Epithelial cell of esophagus (primary cell): ENCODE results near the gene CARTPT.

Source experiments
- DNase-seq: peaks from one replicate; pipeline ENCODE4 v3.0.0; 2010; ENCODE audit warnings: low read depth
- H3K4me3 ChIP-seq: 2 replicates; pipeline ENCODE4 v1.5.1; 2011; ENCODE audit warnings: mild to moderate bottlenecking, low read length, control low read depth
- TF ChIP-seq, protein P1 (sequence below): IDR thresholded peaks from 2 replicates; pipeline ENCODE4 v1.5.1; 2011; ENCODE audit warnings: low read depth, mild to moderate bottlenecking, low read length, control low read depth, inconsistent platforms; ENCODE audit not compliant: insufficient read depth; ENCODE audit errors: missing control alignments

The CARTPT gene

DNA sequence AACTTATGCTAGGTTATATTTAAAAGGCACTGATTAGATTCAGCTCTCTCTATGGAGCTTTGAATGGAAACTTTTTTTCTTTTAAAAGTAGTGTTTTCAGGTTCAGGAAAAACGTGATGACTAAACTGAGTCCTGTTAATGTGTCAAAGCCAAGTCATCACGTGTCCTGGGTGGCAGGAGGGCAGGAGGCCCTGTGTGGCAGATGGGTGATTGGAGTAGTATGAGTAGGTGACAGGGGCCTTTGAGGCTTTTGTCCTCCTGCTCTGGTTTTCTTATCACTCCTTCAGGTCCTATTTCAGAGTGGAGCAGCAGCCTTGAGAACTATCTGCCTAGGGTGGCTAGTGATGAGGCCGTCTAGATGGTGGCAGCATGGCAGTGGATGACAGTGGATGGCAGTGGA is 17.7 kb upstream of the CARTPT start:
- no peak overlapping the region for H3K4me3 ChIP-seq
- DNase-seq = no peak
- TF ChIP-seq, protein P1, sequence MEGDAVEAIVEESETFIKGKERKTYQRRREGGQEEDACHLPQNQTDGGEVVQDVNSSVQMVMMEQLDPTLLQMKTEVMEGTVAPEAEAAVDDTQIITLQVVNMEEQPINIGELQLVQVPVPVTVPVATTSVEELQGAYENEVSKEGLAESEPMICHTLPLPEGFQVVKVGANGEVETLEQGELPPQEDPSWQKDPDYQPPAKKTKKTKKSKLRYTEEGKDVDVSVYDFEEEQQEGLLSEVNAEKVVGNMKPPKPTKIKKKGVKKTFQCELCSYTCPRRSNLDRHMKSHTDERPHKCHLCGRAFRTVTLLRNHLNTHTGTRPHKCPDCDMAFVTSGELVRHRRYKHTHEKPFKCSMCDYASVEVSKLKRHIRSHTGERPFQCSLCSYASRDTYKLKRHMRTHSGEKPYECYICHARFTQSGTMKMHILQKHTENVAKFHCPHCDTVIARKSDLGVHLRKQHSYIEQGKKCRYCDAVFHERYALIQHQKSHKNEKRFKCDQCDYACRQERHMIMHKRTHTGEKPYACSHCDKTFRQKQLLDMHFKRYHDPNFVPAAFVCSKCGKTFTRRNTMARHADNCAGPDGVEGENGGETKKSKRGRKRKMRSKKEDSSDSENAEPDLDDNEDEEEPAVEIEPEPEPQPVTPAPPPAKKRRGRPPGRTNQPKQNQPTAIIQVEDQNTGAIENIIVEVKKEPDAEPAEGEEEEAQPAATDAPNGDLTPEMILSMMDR = no peak

DNA sequence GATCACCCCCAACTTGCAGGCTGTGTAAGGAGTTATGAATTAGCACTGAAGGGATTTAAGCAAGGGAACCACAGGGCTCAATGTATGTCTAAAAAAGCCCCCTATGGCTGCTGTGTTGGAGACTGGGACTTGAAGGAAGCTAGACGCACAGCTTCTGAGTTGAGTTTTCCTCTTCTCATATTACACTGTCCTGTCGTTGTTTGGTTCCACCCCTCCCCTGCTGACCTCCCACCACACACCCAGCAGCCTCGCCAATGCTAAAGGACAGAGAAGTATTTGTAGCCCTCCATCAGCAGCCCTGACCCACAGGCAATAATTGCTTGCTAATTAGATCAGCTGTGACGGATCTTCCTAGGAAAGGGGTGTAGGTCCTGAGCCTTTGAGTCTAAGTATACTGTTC is 15.1 kb upstream of the CARTPT start:
- no peak for DNase-seq
- no peak overlapping the region for H3K4me3 ChIP-seq
- TF ChIP-seq, protein P1 = no peak

DNA sequence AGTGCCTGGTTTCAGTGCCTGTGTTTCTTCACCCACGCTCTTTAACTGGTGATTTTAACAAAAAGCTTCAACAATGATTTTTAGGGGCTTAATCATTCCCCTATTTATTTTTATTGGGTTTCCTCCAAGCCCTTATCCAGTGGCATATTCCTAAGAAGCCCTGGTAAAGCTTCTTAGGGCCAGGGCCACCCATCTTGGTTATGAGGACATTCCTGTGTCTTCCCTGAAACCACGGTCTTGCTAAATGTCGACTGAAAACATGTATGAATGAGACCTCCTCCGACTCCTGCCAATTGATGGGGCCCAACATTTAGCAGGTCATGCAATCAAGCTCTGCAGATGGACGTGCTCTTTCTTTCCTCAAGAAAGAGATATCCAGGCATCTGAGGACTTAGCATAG is 13.7 kb upstream of the CARTPT start:
- no peak for DNase-seq
- TF ChIP-seq, protein P1 = no peak
- H3K4me3 ChIP-seq = no peak overlapping the region

DNA sequence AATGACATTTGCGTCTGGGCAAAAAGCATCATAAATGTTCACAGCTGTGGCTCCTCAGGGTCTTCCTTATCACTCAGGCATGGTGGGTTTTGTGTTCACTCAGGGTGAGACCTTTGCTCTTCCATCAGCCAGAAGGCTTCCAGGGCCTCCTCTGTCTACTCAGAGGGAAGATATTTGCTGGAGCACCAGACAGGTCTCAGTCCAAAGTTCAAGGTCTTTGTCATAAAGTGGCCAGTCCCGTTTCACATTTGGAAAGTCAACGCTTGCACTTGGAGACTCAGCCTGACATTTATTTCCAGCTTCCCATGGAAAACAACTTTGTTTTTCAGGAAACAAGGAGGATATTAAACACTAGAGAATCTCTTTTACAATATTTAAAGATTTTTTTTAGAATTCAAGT is 12.2 kb upstream of the CARTPT start:
- H3K4me3 ChIP-seq = no peak overlapping the region
- TF ChIP-seq, protein P1 = no peak
- no peak for DNase-seq

DNA sequence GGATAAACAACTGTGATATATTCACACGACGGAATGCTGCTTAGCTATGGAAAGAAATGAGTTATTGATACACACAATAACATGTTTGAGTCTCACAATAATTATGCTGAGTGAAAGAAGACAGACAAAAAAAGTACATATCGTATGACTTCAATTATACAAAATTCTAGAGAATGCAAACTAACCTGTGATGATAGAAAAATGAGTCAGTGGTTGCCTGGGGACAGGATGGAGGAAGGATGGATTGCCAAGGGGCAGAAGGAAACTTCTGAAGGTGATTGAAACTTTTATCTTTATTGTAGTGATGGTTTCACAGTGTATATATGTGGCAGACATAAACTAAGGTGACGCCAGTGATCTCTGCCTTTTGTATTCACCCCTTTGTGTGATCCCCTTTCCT is 7.5 kb upstream of the CARTPT start:
- no peak for DNase-seq
- H3K4me3 ChIP-seq = no peak overlapping the region
- TF ChIP-seq, protein P1 = no peak

DNA sequence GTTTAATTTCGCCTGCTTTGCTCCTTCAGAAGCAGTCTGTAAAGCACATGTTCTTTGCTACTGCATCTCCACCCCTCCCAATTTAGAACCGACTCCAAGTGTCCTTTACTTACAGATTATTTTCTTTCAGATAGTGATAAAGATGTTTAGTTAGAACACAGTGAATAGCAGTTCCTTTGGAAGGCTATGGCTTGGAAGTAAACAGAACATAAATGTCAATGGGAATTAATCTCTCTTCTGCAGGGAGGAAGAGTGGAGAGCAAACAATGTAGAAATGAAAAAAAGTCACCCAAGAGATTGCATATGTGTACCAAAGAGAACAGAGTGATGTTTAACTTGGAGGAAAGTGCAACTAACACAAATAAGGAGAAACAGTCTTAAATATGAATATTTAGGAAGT is 4.2 kb upstream of the CARTPT start:
- DNase-seq = no peak
- H3K4me3 ChIP-seq = no peak overlapping the region
- TF ChIP-seq, protein P1 = no peak

DNA sequence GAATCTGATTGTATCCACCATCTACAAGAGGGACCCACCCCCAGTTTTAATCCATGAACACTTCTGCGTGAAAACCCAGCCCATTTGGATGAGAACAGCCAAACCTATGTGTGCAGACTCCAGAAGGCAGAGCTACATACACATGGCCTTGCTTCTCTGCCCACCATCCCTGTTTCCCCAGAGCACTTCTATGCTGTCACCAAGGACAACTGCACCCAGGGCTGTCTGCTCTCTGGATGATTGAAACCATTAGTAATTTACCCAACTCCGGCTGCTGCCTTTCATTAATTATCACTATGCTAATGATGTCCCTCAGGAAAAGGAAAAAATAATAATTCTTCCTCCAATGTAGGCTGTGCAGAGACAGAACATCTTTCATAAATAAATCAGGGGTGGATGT is 8.9 kb downstream of the CARTPT start:
- no peak overlapping the region for H3K4me3 ChIP-seq
- no peak for DNase-seq
- TF ChIP-seq, protein P1 = no peak
